RCC 7860 (cell line): ENCODE measurements around the gene LTBR.
"Not testable (repeated sequence)": the region's sequence is repeated elsewhere in the genome, so short reads cannot be mapped to it uniquely, and the experiment has no call there.

Source experiments
- DNase-seq: peaks from one replicate; pipeline ENCODE4 v3.0.0-alpha.2; 2015; ENCODE audit warnings: low spot score
- FAIRE-seq: peaks from 2 replicates; lab custom pipeline; 2012; peaks lifted over from hg19 to GRCh38; lab: Jason Lieb, UNC

Gene LTBR

DNA sequence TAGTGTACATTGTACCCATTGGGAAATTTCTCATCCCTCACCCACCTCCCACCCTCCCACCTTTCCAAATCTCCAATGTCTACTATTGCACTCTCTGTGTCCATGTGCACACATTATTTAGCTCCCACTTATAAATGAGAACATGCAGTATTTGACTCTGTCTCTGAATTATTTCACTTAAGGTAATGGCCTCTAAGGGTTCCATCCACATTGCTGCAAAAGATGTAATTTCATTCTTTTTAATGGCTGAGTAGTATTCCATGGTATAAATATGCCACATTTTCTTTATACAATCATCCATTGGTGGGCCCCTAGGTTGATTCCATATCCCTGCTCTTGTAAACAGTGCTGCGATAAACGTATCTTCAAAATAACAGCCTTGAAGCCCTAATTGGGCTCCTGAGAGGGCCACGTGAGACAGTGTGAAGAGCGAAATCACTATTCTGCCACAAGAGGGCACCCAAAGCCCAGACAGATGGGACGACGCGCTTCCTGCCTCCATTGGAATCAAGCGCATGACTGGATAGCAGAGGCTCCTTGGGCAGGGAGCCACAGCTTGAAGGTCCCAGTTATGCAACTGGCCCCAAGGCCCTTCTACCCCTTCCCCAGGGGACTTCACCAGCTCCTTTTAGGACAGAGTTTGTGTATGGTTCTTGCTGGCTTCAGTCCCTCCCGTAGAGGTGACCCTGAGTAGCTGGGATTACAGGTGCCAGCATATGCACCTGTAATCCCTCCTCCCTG, 39.5 kb downstream of the LTBR start:
- DNase-seq (peak; percentile 77), FAIRE-seq (peak; percentile 55)

DNA sequence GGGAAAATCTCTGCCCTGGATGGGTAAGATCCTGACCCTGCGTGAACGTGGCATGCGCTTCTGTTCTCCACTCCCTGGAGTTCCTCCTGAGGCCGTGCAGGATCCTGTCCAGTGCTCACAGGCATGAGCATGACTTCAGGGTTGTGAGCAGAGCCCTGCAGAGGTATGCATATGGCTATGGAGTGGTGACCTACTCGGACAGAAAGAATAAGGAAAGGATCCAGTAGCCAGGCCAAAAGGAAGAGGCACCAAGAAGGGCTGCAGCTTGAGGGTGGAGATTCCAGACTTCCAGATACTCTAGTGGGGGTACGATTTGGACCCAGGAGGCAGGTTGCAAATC, 40.0 kb downstream of the LTBR start:
- DNase-seq, result no peak
- no peak for FAIRE-seq

DNA sequence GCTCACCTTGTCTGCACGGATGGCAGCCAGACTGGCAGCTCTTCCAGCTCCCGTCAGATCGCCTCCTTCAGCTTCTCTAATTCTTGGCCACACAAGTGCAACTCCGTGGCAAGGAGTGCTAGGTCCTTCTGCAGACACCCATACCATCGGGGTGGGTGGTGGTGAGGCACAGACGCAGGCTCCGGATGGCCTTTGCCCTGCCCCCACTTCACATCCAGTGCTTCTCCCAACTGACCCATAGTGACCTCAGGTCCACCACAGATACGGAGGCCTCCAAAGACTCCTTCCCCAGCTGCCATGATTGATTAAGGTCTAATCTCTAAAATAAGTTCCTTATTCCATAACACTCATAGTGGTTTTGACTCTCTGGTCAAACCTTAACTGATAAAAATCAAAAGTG, 40.9 kb downstream of the LTBR start:
- DNase-seq, result no peak
- no peak for FAIRE-seq

DNA sequence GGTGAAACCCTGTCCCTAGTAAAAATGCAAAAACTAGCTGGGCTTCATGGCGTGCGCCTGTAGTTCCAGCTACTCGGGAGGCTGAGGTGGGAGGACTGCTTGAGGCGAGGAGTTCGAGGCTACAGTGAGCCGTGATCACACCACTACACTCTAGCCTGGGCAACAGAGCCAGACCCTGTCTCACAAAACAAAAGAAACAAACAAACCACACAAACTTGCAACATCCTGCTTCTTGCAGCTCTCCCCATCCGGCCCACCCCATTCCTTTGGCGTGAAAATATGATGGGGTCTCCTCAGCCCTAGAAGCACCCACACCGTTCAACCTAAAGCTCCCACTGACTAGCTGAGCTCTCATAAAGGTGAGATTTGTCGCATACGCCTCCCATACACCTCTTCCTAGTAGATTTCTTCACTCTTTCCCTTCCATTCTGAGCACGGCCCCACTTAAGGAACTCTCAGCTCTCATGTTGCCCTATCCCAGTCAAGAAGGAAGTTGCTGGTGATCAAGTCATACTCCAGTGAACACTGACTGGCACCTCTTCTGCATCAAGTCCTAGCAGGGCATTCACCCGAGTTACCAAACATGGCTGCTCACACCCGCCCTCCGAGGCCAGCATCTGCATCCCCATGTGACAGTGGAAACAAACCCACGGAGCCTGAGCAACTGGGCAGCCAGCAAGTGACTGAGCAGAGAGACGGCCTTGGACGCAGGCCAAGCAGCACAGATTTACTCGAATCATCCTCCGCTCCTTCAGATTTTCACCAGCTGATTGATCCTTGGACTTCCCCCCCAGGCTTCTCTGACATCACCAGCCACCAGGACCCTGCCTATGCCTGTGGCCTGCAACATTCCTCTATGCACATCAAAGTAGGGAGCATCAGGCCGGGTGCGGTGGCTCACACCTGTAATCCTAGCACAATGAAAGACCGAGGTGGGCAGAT, 41.9 kb downstream of the LTBR start:
- FAIRE-seq (no peak), DNase-seq (peak; percentile 47)

DNA sequence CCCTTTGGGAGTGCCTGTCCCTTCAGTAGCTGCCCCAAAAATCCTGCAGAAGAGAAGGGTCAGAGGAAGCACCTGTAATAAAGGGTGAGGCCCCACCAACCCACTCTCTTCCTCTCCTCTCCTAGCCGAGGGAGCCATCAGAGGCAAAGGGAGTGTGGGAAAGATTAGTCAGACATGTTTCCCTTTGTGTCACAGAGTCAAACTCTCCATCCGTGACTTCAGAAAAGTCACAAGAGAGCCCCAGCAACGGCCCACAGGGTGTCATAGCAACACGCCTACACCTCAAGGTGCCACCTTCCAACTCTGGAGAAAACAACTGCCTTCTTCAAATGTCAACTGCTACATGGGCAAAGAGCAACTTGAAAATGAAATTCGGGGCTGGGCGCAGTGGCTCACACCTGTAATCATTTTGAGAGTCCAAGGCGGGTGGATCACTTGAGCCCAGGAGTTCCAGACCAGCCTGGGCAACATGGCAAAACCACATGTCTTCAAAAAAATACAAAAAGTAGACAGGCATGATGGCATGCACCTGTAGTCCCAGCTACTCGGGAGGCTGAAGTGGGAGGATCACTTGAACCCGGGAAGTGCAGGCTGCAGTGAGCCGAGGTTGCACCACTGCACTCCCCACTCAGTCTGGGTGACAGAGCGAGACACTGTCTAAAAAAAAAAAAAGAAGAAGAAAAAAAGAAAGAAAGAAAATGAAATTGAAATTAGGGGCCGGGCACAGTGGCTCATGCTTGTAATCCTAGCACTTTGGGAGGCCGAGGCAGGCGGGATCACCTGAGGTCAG, 43.1 kb downstream of the LTBR start:
- DNase-seq (peak; percentile 76), FAIRE-seq (peak; percentile 45)

DNA sequence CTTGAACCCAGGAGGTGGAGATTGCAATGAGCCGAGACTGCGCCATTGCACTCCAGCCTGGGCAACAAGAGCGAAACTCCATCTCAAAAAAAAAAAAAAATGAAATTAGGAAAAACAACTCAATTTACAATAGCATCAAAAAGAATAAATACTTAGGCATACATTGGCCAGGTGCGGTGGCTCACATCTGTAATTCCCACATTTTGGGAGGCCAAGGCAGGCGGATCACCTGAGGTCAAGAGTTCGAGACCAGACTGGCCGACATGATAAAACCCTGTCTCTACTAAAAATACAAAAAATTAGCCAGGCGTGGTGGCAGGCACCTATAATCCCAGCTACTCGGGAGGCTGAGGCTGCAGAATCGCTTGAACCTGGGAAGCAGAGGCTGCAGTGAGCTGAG, 43.8 kb downstream of the LTBR start:
- FAIRE-seq, DNase-seq: not testable (repeated sequence)

DNA sequence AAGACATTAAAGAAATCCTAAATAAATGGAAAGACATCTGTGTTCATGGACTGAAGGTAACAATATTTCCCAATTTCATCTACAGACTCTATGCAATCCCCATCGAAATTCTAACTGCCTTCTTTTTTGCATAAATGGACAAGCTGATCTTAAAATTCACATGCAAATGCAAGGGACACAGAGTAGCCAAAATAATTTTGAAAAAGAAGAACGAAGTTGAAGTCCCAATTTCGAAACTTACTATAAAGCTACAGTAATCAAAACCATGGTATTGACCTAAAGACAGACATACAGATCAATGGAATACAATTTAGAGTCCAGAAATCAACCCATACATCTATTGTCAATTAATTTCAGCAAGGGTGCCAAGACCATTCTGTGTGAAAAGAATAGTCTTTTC, 44.4 kb downstream of the LTBR start:
- DNase-seq, result no peak
- no peak for FAIRE-seq

DNA sequence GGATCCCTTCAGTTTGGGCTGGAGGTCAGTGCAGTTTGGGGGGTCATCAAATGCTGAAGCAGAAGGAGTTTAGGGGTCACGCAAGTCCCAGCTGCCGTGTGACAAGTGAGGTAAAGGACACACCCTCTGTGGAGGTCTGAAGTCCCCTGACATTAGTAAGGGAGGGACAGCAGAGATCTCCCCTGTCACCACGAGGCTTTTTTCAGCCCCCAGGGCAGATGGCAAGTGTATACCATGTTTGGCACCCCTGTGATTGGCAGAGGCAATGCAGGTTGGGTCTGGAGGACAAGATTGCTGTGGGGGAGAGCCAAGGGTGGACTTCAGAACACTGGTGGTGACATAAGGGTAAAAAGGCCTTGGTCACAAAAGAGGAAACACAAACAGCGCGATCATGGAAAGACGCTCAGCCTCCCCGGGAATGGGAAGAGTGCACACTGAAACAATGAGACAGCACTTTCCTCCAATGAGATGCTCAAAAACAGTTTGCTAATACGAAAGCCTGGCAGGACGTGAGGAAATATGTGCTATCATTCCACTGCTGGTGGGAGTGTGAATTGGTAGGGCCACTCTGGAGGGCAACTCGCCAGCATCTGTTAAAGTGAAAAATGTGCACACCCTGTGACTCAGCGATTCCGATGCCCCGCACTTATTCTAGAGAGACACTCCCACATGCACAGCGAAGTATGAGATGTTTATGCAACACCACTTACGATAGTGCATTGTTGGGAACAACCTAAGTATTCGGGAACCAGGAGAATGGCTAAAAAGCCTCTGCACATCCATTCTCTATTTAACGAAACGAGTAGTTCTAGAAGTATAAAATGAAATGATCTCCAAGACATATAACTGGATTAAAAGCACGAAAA, 46.4 kb downstream of the LTBR start:
- DNase-seq (peak; percentile 89), FAIRE-seq (peak; percentile 81)

DNA sequence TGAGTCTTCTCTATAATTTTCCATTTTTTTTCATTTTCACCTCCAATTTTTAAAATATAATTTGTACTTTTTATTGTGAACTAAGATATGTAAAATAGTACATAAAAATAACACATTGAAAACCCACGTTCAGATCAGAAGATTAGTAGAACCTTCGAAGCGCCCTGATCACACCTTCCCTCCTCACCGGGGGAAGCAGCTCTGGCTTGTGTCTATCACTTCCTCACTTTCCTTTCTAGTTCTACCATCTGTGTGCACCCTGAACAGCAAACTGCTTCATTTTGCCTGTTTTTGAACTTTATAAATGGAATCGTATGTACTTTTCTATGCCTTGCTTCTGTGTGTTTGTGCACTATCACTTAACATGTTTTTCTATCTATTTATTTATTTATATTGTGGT, 49.0 kb downstream of the LTBR start:
- FAIRE-seq (no peak), DNase-seq (no peak)

DNA sequence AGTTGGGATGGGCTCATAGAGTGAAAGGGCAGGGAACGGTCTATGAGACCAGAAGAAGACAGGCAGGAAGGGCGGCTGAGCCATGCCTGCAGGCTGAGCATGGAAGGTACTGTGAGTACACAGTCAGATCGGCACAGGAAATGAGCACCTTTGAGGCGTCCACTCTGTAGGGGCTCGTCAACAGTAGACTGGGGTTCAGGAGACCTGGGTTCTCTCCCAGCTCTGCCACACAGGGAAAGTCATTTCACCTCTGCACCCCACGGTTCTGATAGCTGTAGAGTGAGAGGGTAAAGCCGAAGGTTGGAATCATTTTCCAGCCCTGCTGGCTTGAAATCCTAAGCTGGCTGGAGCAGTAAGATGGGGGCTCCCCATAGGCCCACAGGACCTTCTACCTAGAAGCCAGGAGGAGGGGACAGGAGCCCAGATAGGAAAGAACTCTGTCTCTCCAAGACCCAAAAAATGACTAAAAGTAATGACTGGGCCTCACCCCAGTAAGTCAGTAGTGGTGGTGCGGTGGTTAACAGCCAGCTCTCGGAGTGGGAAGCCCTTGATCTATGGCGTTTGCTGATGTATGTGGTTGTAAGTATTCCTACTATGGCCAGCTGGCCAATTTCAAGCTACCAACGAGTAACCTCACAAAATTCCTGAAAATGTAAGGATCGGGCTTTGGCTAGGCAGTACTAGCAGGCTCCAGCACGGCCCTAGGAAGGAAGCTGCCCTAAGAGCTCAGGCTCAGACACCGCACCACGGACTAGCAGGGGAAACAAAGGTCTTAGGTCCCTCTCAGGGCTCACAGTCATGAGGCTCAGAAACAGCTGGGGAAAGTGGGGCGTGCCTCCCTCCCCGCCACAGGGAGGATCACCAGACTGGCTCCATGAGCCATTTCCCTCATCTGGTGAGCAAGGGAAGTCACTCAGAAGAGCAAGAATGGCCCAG, 50.5 kb downstream of the LTBR start:
- no peak for FAIRE-seq
- DNase-seq, result no peak

DNA sequence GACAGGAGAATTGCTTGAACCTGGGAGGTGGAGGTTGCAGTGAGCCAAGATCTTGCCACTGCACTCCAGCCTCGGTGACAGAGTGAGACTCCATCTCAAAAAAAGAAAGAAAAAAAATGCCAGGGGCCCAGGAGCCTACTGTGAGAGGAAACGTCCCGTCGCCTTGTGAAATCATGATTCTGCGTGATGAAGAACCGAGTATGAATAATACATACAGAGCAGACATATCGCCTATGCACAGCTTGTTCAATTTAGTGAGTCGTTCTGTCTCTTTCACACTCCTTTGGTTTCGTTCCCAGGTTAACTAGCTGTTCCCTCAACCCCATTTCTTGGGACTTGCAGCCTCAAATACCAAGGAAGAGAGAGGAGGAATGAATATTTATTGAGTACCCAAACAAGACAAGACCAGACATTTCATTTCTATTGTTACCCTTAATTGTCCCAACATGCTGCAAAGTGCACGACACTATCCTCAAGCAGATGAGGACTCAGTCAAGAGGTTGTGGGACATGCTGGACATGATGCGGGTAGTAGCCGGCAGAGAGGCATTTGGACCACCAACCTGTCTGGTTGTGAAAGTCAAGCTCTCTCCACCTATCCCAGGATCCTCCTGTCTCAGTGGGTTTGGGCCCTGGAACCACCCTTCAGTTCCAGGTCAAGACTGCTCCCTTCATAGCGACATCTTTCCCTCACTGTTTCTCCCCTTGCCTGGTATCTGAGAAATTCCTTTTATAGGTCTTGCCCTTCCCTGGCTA, 52.2 kb downstream of the LTBR start:
- FAIRE-seq (no peak), DNase-seq (no peak)

DNA sequence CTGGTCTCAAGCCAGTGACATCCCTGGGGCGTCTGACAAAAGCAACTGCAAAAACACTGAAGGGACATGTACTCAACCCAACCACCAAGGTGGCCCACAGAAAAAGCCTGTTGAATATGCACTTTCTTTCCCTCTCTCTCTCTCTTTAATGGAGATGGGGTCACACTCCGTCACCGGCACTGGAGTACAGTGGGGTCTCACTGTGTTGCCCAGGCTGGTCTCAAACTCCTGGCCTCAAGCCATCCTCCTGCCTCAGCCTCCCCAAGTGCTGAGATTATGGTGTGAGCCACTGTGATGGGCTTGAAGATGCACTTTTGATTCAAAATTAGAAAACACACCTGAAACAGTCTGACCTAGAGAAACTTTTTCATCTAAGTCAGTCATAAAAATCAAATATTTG, 53.6 kb downstream of the LTBR start:
- no peak for DNase-seq

DNA sequence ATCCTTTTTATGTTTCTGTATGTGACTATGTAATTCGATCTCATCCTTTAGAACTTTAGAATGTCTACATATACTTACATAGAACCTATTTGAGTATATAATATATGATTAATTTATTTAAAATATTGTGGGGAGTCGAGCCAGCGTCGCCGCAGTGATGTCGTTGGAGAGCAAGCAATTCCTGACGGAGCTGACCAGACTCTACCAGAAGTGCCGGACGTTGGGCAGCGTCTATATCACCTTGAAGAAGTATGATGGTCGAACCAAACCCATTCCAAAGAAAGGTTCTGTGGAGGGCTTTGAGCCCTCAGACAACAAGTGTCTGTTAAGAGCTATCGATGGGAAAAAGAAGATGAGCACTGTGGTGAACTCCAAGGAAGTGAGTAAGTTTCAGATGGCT, 54.4 kb downstream of the LTBR start:
- FAIRE-seq (no peak), DNase-seq (no peak)

More for the DNA sequence above, 53.6 kb downstream of the LTBR start:
- no peak for FAIRE-seq

DNA sequence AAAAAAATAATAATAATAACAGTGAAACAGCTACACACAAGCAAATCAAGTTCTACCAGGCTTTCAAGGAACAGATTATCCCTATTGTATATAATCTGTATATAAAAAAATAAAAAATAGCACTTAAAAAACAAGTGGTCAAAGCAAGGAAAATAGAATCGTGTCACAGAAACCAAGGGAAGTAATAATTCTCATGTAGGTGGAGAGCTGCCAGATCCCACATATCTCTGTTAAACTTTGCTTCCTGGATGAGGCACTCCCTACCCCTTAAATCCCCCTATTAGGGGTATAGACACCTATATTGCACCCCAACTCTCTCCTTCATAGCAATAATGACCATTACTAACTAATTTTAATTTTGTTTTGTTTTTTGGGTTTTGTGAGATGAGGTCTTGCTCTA, 56.4 kb downstream of the LTBR start:
- DNase-seq (no peak), FAIRE-seq (no peak)
